ENCODE data around the gene MOGAT3. TPM values are rescaled to one million over a fixed set of nuclear protein-coding genes. Genes with fewer than 3 reads are reported as not detected.

MOGAT3 gene
- total and polyA plus RNA-seq, 8 donors = 0.07 to 0.11 (median 0.08) TPM; not detected in 3

- ATAC-seq (peak; percentile 99), DNase-seq (peak; percentile 92 to 98 (median 94))
- Histone ChIP-seq H3K4me3 (peak within 1 kb of the TSS; percentile 74 to 94), H3K27ac (peak within 1 kb of the TSS; percentile 86 to 96), H3K4me1 (peaks cover 8 to 69% of the 10 kb centered on the region in 2 donors), H3K9me3 (no peaks in the 10 kb centered on the region), H3K36me3 (peaks cover 0 to 40% of the 10 kb centered on the region in 2 donors), H3K27me3 (no peaks in the 10 kb centered on the region)
- intact Hi-C loops (cut with DNase I) = no loop called here
- TF ChIP-seq CTCF (IDR thresholded peaks at IDR 0.05) = peak; percentile 97 to 98
Measured at GRCh38 chr7:101244375-101245146, 43.7 kb upstream of the MOGAT3 start, which contains the start of gene FIS1. Gene FIS1, minus strand, starts transcription at chr7:101245081. Its CDS starts 77 bp downstream, at chr7:101245004.

- peak overlapping the region; percentile 86 to 96 for H3K27ac ChIP-seq
- intact Hi-C loops (cut with DNase I) = no loop called here
- TF ChIP-seq CTCF (IDR thresholded peaks at IDR 0.05) = no peak
- no peaks in the 10 kb centered on the region for H3K27me3 ChIP-seq
- DNase-seq = no peak
- no peak for ATAC-seq
- H3K4me1 ChIP-seq = peaks cover 8 to 71% of the 10 kb centered on the region in 2 donors
- peak overlapping the region; percentile 74 to 94 for H3K4me3 ChIP-seq
- H3K36me3 ChIP-seq = peaks cover 0 to 40% of the 10 kb centered on the region in 2 donors
- no peaks in the 10 kb centered on the region for H3K9me3 ChIP-seq
Measured at GRCh38 chr7:101243646-101244374, 43.0 kb upstream of the MOGAT3 start.

- H3K9me3 ChIP-seq = no peaks in the 10 kb centered on the region
- H3K36me3 ChIP-seq = peaks cover 0 to 43% of the 10 kb centered on the region in 2 donors
- DNase-seq = no peak
- no peak overlapping the region for H3K27ac ChIP-seq
- no peak for TF ChIP-seq CTCF (IDR thresholded peaks at IDR 0.05)
- ATAC-seq = no peak
- no peak overlapping the region for H3K4me3 ChIP-seq
- H3K27me3 ChIP-seq = no peaks in the 10 kb centered on the region
- H3K4me1 ChIP-seq = peaks cover 8 to 89% of the 10 kb centered on the region in 2 donors
- intact Hi-C loops (cut with DNase I) = no loop called here
Measured at GRCh38 chr7:101241443-101242349, 40.9 kb upstream of the MOGAT3 start.

GRCh38 chr7:101241015-101241363 lies 40.2 kb upstream of the MOGAT3 start:
- intact Hi-C loops (cut with DNase I) = no loop called here
- no peaks in the 10 kb centered on the region for H3K27me3 ChIP-seq
- ATAC-seq (no peak), DNase-seq (no peak)
- H3K4me1 ChIP-seq = peaks cover 8 to 83% of the 10 kb centered on the region in 2 donors
- no peak for TF ChIP-seq CTCF (IDR thresholded peaks at IDR 0.05)
- H3K9me3 ChIP-seq = no peaks in the 10 kb centered on the region
- H3K4me3 ChIP-seq = no peak overlapping the region
- H3K36me3 ChIP-seq = peaks cover 0 to 50% of the 10 kb centered on the region in 2 donors
- H3K27ac ChIP-seq = no peak overlapping the region
